ENCODE results near the gene MAPK8IP1.
A peak's percentile ranks its signal among the peaks of the same experiment; 100 is the strongest.

- TF ChIP-seq CTCF (IDR thresholded peaks at IDR 0.05) (no peak), REST (IDR thresholded peaks at IDR 0.05; ENCODE audit: insufficient read depth in 1 of 2, low read depth in 2 of 2, low read length in 1 of 2) (peak; percentile 56 to 59; a peak in 2 of 4 replicates), POLR2AphosphoS5 (IDR thresholded peaks at IDR 0.05; ENCODE audit: low read depth, low read length) (no peak), SIN3A (IDR thresholded peaks at IDR 0.05; ENCODE audit: borderline replicate concordance, insufficient read depth, low read depth, low read length) (no peak), TCF7L2 (IDR thresholded peaks at IDR 0.05; ENCODE audit: low read depth, low read length) (no peak)
Observed at GRCh38 chr11:45924927-45925326, 39.5 kb downstream of the MAPK8IP1 start.
